Esophagus mucosa (tissue), 1 donor: ENCODE measurements around the gene CELF4. TPM values are rescaled to one million over a fixed set of nuclear protein-coding genes. Genes with fewer than 3 reads are reported as not detected.
"Not testable (repeated sequence)": the region's sequence is repeated elsewhere in the genome, so short reads cannot be mapped to it uniquely, and the experiment has no call there.

Source experiments
- ATAC-seq: fragments of 200-7000 bp; cut with Tn5 transposase; one replicate; pipeline ENCODE4 v1.9.1; 2020
- total RNA-seq: library from RNA; stranded (reverse); gene quantifications from one replicate; pipeline ENCODE4 v1.2.4, GENCODE V29; 2023
- donor health status: DM: yes; HTN: yes; CAD: no.

Gene CELF4
- total RNA-seq, 1 donor from 2014 or later = not detected

- no peak for ATAC-seq
Observed at GRCh38 chr18:37388413-37388812, 177.2 kb downstream of the CELF4 start.

GRCh38 chr18:37385846-37386778, 179.5 kb downstream of the CELF4 start:
- ATAC-seq = no peak

GRCh38 chr18:37383846-37384595, 181.6 kb downstream of the CELF4 start:
- no peak for ATAC-seq

GRCh38 chr18:37383036-37383785, 182.4 kb downstream of the CELF4 start:
- ATAC-seq = no peak

GRCh38 chr18:37381554-37381953, 184.0 kb downstream of the CELF4 start:
- no peak for ATAC-seq

GRCh38 chr18:37380546-37381110, 185.0 kb downstream of the CELF4 start:
- no peak for ATAC-seq

GRCh38 chr18:37378336-37379010, 187.1 kb downstream of the CELF4 start:
- ATAC-seq = no peak

- no peak for ATAC-seq
Observed at GRCh38 chr18:37375181-37375580, 190.4 kb downstream of the CELF4 start.

GRCh38 chr18:37368110-37368954, 197.3 kb downstream of the CELF4 start:
- no peak for ATAC-seq

GRCh38 chr18:37364237-37364636, 201.4 kb downstream of the CELF4 start:
- ATAC-seq = no peak

- ATAC-seq = no peak
Observed at GRCh38 chr18:37362158-37362890, 203.3 kb downstream of the CELF4 start.

GRCh38 chr18:37361335-37362157, 204.1 kb downstream of the CELF4 start:
- ATAC-seq = peak; percentile 81

GRCh38 chr18:37358061-37358460, 207.5 kb downstream of the CELF4 start:
- ATAC-seq = not testable (repeated sequence)

GRCh38 chr18:37355772-37356171, 209.8 kb downstream of the CELF4 start:
- no peak for ATAC-seq

GRCh38 chr18:37351110-37351509, 214.5 kb downstream of the CELF4 start:
- no peak for ATAC-seq

- ATAC-seq = no peak
Observed at GRCh38 chr18:37348729-37349128, 216.9 kb downstream of the CELF4 start.

- ATAC-seq = no peak
Observed at GRCh38 chr18:37346048-37346447, 219.6 kb downstream of the CELF4 start.

- ATAC-seq = peak; percentile 4
Observed at GRCh38 chr18:37343542-37343851, 222.1 kb downstream of the CELF4 start.

GRCh38 chr18:37341473-37342086, 224.0 kb downstream of the CELF4 start:
- no peak for ATAC-seq
